Suppressor macrophage treated with lipopolysaccharide for 4 hours (primary cell): ENCODE data around the gene MINDY4B.

Experiments
- DNase-seq: peaks from one replicate; pipeline ENCODE4 v3.0.0-alpha.2; 2020

MINDY4B gene

GRCh38 chr3:150843241-150843640, 62.0 kb downstream of the MINDY4B start:
- no peak for DNase-seq

GRCh38 chr3:150840802-150841515, 64.3 kb downstream of the MINDY4B start:
- no peak for DNase-seq

DNA sequence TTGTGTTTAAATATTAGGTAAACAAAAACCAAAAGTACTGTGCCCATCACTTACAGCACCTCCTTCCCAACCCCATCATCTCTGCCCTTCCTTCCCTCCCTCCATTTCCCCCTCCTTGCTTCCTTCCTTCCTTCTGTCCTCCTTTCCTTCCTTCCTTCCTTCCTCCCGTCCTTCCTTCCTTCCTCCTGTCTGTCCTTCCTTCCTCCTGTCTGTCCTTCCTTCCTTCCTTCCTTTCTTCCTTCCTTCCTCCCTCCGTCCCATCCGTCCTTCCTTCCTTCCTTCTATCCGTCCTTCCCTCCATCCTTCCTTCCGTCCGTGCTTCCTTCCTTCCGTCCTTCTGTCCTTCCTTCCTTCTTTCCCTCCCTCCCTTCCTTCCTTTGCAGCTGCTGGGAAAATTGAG, 74.5 kb downstream of the MINDY4B start:
- no peak for DNase-seq

- peak; percentile 3 for DNase-seq
Observed at GRCh38 chr3:150830094-150830681, 75.1 kb downstream of the MINDY4B start.

GRCh38 chr3:150829408-150829807, 75.8 kb downstream of the MINDY4B start:
- no peak for DNase-seq

- DNase-seq = no peak
Observed at GRCh38 chr3:150828997-150829396, 76.2 kb downstream of the MINDY4B start.

DNA sequence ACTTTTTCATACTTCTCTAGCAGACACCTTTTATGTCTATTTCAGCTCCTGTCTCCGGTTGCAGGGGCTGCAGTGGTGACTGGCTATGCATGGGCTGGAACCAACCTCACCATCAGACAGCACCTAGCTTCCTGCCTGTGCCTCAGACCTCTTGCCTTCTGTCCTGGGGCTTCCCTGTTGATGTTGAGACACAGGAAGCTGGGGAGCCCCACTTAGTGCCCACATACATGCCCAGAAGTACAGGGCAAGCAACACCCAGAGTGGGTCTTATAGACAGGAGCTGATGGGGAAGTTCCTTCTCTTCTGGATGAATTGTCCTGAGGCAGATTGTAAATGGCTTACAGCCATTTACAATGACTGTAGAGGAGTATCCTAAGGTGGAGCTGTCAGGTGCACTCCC, 77.0 kb downstream of the MINDY4B start:
- no peak for DNase-seq

GRCh38 chr3:150826466-150827282, 78.6 kb downstream of the MINDY4B start:
- DNase-seq = no peak

DNA sequence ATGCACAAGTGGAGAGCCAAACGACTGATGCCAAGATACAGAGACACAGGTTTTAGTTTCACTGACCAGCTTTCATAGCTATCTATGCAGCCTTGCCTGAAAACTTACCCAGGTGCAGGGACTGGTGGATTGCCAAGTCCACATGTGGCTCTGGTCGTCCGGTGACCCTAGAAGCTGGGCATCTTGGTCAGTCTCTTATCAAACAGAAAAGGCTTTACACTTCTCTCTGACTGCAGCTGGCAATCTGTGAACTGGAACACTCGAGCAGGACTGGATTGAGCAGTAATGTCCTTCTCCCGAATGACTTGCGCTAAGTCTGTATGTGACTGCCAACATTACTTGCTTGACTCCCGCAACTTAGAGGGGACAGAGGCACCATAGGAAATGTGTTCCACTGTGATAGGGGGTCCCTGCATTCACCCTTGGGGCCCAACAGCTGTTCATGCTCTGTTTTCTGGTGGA, 79.3 kb downstream of the MINDY4B start:
- no peak for DNase-seq

DNA sequence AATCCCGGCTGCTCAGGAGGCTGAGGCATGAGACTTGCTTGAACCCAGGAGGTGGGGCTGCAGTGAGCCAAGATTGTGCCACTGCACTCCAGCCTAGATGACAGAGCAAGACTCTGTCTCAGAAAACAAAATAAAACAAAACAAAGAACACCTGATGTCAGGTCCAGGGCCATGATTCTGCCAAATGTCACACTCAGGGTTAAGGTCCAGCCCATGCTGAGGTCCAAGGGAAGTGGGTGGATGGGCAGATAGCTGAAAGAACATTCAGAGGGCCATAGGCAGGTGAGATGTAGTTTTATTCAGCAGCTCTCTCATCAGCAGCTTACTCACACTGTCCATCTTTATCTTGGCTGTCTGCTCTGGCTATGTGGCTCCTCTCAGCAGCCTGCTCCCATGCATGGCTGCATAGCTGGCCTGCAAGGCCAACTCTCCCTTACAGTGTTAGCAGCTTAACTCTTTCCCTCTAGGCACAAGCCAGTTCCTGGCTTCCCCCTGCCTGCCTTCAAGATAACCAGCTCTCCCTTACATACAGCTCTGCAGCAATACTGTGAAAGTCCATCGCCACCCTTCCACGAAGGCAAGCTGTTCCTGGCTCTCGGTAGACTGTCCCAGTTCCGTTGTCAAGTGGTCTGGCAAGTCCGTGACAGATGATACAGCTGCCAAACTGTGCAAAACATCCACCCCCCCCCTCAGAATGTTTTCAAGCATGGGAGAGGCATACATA, 79.9 kb downstream of the MINDY4B start:
- no peak for DNase-seq

GRCh38 chr3:150823277-150823676, 82.0 kb downstream of the MINDY4B start:
- no peak for DNase-seq

DNA sequence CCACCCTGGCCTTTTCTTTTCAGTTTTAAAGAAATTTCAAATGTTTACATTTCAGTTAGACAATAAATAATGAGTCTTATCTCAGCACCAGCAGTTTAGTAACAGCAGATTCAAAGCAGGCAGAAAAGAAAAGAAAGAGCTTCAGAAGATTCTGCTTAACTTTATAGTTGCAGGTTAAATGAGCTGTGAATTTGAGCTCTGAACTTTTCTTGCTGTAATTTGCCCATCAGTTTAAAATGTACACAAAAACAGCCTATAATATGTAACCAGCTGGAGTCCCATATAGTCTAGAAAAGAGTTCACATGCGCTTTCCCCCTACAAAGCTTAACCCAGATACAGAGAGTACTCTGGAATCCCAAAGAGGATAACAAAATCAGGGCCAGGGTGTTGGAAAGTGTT, 82.6 kb downstream of the MINDY4B start:
- no peak for DNase-seq
